Osteoblast (primary cell): ENCODE measurements around the gene CREB3L4. TPM values are rescaled to one million over a fixed set of nuclear protein-coding genes. Genes with fewer than 3 reads are reported as not detected.
"Not testable (repeated sequence)": the region's sequence is repeated elsewhere in the genome, so short reads cannot be mapped to it uniquely, and the experiment has no call there.

Experiments
- DNase-seq: peaks from one replicate; pipeline ENCODE4 v3.0.0; 2011; ENCODE audit warnings: low spot score, mixed read lengths; ENCODE audit not compliant: insufficient read length; ENCODE audit errors: missing footprints
- H2AFZ ChIP-seq: 2 replicates; pipeline ENCODE4 v1.6.0; 2011; ENCODE audit warnings: mild to moderate bottlenecking, low read length
- H3K27ac ChIP-seq: 2 replicates; pipeline ENCODE4 v1.5.1; 2011; ENCODE audit warnings: mild to moderate bottlenecking, low read depth, low read length, moderate library complexity
- H3K27me3 ChIP-seq: 2 replicates; pipeline ENCODE4 v1.6.0; 2012; ENCODE audit warnings: mild to moderate bottlenecking, control low read depth, inconsistent platforms, low read length, moderate library complexity; ENCODE audit not compliant: insufficient read depth
- H3K36me3 ChIP-seq: 2 replicates; pipeline ENCODE4 v1.5.1; 2011; ENCODE audit warnings: mild to moderate bottlenecking, low read length, control low read depth, moderate library complexity; ENCODE audit not compliant: insufficient read depth
- H3K4me1 ChIP-seq: 2 replicates; pipeline ENCODE4 v1.5.1; 2011; ENCODE audit warnings: mild to moderate bottlenecking, low read length, control low read depth, moderate library complexity; ENCODE audit not compliant: insufficient read depth
- H3K4me2 ChIP-seq: 2 replicates; pipeline ENCODE4 v1.6.0; 2011; ENCODE audit warnings: mild to moderate bottlenecking, low read length; ENCODE audit not compliant: insufficient read depth
- H3K4me3 ChIP-seq: fragments of 200-600 bp; sonication (generic); 3 replicates; pipeline ENCODE4 v1.5.1; 2012; ENCODE audit warnings: mild to moderate bottlenecking, low read length, inconsistent platforms; ENCODE audit not compliant: insufficient read depth
- H3K79me2 ChIP-seq: 2 replicates; pipeline ENCODE4 v1.6.0; 2012; ENCODE audit warnings: mild to moderate bottlenecking, low read length, control low read depth, inconsistent platforms; ENCODE audit not compliant: insufficient read depth
- H3K9me3 ChIP-seq: 2 replicates; pipeline ENCODE4 v1.5.1; 2011; ENCODE audit warnings: low read depth, low read length, control low read depth
- H4K20me1 ChIP-seq: 2 replicates; pipeline ENCODE4 v1.6.0; 2012; ENCODE audit warnings: mild to moderate bottlenecking, low read length, control low read depth; ENCODE audit not compliant: insufficient read depth
- total RNA-seq: library from RNA; depleted of rRNA; stranded (reverse); fragments of >200 nt; gene quantifications from 2 replicates; pipeline ENCODE4 v1.2.3, GENCODE V29; 2012
- TF ChIP-seq, protein P1 (sequence below): IDR thresholded peaks from 2 replicates; pipeline ENCODE4 v1.5.1; 2011; ENCODE audit warnings: mild to moderate bottlenecking, low read depth, low read length, moderate library complexity; ENCODE audit errors: extremely low read depth

CREB3L4 gene
- total RNA-seq, 1 donor, result 7.2 TPM

DNA sequence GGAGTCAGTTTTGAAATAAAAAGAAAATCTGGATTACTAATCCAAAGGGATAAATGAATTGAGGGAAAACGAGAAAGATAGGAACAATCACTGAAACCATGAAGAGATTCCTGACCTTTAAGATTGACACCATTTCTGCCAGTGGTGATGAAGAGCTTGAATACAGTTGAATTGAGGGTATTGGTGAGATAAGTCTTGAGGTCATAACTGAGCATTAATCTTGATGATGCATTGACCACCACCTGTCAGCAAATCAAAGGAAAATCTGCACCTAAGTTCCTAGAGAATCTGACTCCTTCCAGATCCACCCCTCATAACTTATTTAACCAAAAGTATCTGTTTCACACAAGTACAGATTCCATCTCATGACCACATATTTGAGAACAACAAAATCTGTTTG is 44.4 kb downstream of the CREB3L4 start:
- H3K4me2 ChIP-seq, result no peak overlapping the region
- TF ChIP-seq, protein P1, sequence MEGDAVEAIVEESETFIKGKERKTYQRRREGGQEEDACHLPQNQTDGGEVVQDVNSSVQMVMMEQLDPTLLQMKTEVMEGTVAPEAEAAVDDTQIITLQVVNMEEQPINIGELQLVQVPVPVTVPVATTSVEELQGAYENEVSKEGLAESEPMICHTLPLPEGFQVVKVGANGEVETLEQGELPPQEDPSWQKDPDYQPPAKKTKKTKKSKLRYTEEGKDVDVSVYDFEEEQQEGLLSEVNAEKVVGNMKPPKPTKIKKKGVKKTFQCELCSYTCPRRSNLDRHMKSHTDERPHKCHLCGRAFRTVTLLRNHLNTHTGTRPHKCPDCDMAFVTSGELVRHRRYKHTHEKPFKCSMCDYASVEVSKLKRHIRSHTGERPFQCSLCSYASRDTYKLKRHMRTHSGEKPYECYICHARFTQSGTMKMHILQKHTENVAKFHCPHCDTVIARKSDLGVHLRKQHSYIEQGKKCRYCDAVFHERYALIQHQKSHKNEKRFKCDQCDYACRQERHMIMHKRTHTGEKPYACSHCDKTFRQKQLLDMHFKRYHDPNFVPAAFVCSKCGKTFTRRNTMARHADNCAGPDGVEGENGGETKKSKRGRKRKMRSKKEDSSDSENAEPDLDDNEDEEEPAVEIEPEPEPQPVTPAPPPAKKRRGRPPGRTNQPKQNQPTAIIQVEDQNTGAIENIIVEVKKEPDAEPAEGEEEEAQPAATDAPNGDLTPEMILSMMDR, result no peak

DNA sequence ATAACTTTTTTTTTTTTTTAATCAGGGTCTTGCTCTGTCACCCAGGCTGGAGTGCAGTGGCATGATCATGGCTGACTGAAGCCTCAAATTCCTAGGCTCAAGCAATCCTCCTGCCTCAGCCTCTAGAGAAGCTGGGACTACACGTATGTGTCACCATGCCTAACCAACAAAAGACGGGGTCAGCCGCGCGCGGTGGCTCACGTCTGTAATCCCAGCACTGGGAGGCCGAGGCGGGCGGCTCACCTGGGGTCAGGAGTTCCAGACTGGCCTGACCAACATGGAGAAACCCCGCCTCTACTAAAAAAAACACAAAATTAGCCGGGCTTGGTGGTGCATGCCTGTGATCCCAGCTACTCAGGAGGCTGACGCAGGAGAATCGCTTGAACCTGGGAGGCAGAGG is 44.8 kb downstream of the CREB3L4 start:
- H4K20me1 ChIP-seq, H3K36me3 ChIP-seq, H3K4me3 ChIP-seq, H3K4me1 ChIP-seq, H3K9me3 ChIP-seq, H3K79me2 ChIP-seq, H2AFZ ChIP-seq, DNase-seq, H3K27me3 ChIP-seq, H3K4me2 ChIP-seq, H3K27ac ChIP-seq: not testable (repeated sequence)

More for the DNA sequence above, 44.4 kb downstream of the CREB3L4 start:
- Histone ChIP-seq H2AFZ (no peak overlapping the region), H3K4me3 (no peak overlapping the region), H4K20me1 (no peaks in the 10 kb centered on the region), H3K27ac (no peak overlapping the region), H3K9me3 (no peaks in the 10 kb centered on the region), H3K4me1 (peaks cover 3% of the 10 kb centered on the region), H3K36me3 (no peaks in the 10 kb centered on the region), H3K79me2 (no peaks in the 10 kb centered on the region), H3K27me3 (no peaks in the 10 kb centered on the region)
- no peak for DNase-seq

DNA sequence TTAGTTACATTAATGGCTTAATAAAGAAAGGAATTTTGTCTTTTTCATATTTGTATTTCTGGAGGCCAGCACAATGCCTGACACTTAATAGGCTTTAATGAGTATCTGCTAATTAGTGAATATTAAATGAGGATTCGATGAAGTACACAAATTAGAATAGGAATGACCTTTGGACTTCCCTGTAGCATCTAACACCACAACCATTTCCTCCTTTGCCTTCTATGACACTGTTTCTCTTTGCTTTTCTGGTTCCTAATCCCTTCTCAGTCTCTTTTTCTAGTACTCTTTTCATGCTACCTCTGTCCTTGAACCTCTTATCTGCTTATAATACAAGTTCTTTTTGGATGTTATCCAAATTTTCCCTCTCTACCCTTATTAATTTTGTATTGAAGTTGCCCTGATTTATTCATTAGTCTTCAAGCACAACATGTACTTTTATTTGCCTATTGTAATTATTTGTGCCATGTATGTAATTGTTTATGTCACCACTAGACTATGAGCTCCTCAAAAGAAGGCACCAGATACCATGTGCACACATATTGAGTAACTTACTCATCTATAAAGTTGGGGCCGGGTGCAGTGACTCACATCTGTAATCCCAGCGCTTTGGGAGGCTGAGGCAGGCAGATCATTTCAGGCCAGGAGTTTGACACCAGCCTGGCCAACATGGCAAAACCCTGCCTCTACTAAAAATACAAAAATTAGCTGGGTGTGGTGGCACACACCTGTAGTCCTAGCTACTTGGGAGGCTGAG is 46.6 kb downstream of the CREB3L4 start:
- Histone ChIP-seq H3K4me2 (no peak overlapping the region), H3K9me3 (no peaks in the 10 kb centered on the region), H3K4me3 (no peak overlapping the region), H3K4me1 (peaks cover 3% of the 10 kb centered on the region), H3K79me2 (no peaks in the 10 kb centered on the region), H3K36me3 (no peaks in the 10 kb centered on the region), H3K27ac (no peak overlapping the region), H2AFZ (no peak overlapping the region), H4K20me1 (no peaks in the 10 kb centered on the region), H3K27me3 (no peaks in the 10 kb centered on the region)
- peak; percentile 30 for DNase-seq
- TF ChIP-seq, protein P1, result no peak

DNA sequence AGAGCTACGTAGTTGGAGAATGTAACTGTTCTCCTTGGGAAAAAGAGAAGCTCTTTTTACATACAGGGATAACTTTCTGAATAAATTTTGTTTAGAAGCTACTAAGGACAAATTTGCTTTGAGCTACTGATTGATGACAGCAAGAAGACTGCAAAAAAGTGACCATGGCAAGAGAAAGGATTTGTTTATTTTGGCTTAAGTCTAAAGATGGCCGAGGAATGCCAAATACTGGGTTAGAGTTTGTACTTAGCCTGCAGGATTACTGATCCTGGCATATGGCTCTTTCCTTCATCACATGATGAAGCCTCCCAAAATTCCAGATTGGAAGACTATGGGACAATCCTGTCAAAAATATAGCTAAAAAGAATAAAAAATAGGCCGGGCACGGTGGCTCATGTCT is 51.6 kb downstream of the CREB3L4 start:
- H3K4me3 ChIP-seq, result no peak overlapping the region
- no peak overlapping the region for H3K27ac ChIP-seq
- no peaks in the 10 kb centered on the region for H3K9me3 ChIP-seq
- no peaks in the 10 kb centered on the region for H3K36me3 ChIP-seq
- no peak overlapping the region for H2AFZ ChIP-seq
- TF ChIP-seq, protein P1, result no peak
- no peaks in the 10 kb centered on the region for H3K27me3 ChIP-seq
- DNase-seq, result no peak
- H3K4me2 ChIP-seq, result no peak overlapping the region
- no peaks in the 10 kb centered on the region for H3K79me2 ChIP-seq
- no peaks in the 10 kb centered on the region for H4K20me1 ChIP-seq
- peaks cover 2% of the 10 kb centered on the region for H3K4me1 ChIP-seq
